HTR-8/SVneo (cell line): Measurements from ENCODE around the gene GABRA1.

ENCODE experiments used
- DNase-seq: peaks from one replicate; pipeline ENCODE4 v3.0.0; 2011; ENCODE audit warnings: low spot score, mixed read lengths; ENCODE audit not compliant: insufficient read length
- FAIRE-seq: peaks from 2 replicates; lab custom pipeline; 2011; peaks lifted over from hg19 to GRCh38; lab: Jason Lieb, UNC

Gene GABRA1

GRCh38 chr5:161847941-161848391 lies at the start of gene GABRA1:
Gene GABRA1, plus strand, starts transcription at chr5:161848120. Its CDS starts 2,691 bp downstream, at chr5:161850811.
- FAIRE-seq (no peak), DNase-seq (no peak)

DNA sequence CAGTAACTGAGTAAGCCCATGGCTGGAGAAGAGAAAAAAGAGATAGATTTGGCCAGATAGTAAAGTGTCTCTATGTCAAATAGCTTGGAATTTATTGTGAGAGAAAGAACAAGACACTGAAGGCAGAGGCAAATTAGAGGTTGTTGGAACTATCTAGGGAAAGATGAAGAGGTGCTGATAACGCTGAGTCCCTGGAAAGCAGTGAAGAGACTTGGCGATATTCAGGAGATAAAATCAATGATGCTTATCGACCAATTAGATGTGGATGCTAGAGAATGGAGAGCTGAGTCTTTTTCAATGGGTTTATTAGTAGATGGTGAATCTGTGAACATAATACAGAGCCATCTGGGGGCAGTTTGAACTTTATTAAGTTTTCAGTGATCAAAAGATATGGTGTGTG lies 48.6 kb upstream of the GABRA1 start:
- no peak for FAIRE-seq

DNA sequence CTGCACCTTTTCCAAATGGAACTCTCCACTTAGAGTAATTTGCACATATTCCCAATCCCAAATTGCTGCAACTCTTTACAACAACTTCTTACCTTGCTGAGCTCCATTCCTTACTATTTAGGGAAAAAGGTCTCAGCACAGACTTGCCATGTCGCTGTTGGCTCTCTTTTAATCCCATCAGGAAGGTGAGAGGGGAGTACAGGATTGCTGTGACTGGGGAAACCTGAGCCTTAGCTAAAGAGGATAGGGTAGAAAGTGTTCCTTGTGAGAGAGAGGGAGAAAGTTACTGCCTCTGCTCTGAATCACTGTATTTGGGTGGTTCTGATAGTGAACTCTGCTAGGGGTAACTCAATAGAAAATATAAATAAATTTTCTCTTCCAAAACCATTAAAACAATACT lies 43.7 kb upstream of the GABRA1 start:
- DNase-seq: no peak
- no peak for FAIRE-seq

More for the DNA sequence above, 48.6 kb upstream of the GABRA1 start:
- DNase-seq: no peak

GRCh38 chr5:161846746-161847145 lies 1.2 kb upstream of the GABRA1 start:
- no peak for DNase-seq
- FAIRE-seq: no peak

GRCh38 chr5:161847447-161847846 lies 473 bp upstream of the GABRA1 start:
- DNase-seq (no peak), FAIRE-seq (no peak)

DNA sequence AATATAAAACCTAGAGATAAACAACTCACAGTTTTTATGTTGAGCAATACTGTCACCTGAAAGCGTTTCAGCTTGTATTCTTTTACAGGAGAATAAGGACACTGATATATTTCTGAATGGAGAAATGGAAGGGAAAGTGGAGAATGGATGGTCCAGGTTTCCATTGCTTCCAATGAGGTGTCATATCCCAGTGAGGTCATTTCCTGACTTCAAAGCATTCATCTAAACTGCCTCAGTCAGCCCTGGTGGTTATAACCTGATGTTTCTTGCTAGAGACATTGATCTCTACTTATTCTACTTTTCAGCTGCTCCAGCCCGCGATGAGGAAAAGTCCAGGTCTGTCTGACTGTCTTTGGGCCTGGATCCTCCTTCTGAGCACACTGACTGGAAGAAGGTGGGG lies 2.6 kb downstream of the GABRA1 start:
- DNase-seq (no peak), FAIRE-seq (no peak)

DNA sequence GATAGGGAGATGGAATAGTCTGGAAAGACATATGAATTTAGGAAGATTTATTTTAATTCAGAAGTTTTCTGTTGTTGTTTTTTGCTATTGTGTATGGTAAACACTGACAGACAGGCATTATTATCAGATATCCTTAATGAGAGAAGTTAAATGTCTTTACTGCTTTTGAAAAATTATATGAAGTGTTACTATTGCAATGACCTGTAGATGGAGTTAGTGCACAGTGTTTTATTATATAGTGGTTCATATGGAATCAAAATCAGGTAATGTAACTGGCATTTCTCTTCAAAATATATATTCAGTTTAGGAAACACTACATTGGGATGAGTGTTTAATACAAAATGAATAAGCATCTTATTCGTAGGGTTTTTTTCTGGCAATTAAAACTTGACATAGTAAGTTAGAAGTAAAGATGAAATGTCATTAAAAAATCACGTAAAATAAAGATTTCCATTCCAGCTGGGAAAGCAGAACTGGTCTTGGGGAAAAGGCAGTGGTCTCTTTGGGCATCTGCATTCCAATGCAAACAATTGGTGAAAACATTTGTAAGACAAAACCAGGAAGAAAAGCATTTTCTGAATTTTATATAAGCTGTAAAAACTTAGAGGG lies 3.9 kb downstream of the GABRA1 start:
- no peak for DNase-seq

GRCh38 chr5:161857358-161857757 lies 9.4 kb downstream of the GABRA1 start:
- no peak for FAIRE-seq
- no peak for DNase-seq

More for the DNA sequence above, 3.9 kb downstream of the GABRA1 start:
- FAIRE-seq: no peak

- DNase-seq: no peak
- no peak for FAIRE-seq
Observed at GRCh38 chr5:161863259-161863658, 15.3 kb downstream of the GABRA1 start.

DNA sequence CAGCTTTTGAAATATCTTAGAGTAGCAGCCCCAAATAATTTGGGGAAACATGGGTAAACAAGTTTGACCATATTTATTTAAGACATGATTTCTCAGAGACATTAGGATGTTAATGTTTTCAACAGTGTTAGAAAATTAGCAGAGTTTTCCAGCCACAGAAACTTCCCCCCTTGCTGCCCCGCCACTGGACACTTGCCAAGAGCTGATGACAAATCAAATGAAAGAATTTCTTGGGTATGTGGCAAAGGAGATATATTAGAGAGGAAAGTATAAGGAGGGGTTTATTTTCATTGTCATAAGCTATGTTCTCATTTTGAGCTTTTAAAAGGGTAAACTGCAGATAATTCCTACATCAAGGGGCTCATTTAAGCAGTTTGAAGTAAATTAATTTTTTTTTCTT lies 15.9 kb downstream of the GABRA1 start:
- DNase-seq (no peak), FAIRE-seq (no peak)

- DNase-seq (no peak), FAIRE-seq (no peak)
Observed at GRCh38 chr5:161865510-161865909, 17.6 kb downstream of the GABRA1 start.

DNA sequence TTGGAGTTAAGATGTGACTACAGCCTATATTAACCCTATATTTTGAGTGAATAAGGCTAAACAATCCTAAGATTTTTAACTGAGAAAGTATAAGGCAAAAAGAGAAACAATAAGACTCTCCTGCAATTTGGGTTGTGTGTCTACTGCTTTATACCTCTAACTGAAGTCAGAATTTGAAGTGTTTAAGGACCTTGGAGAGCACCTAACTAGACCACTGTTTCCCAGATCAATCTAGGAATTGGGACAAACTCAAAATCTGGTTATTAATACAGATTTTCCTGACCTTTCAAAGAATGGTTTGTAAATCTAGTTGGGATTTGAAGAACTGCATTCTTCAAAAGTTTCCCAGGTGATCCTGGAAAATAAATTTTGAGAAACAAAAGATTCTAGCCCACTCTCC lies 42.1 kb downstream of the GABRA1 start:
- no peak for DNase-seq
- no peak for FAIRE-seq

DNA sequence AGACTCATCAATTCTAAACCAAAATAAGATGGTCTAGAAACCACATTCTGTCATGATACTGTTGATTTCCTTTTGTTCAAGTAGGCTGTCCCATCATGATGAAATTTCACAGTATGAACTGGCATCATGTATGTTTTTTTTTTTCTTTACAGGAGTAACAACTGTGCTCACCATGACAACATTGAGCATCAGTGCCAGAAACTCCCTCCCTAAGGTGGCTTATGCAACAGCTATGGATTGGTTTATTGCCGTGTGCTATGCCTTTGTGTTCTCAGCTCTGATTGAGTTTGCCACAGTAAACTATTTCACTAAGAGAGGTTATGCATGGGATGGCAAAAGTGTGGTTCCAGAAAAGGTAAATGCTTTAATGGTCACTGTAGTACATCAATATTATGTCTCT lies 47.6 kb downstream of the GABRA1 start:
- FAIRE-seq (no peak), DNase-seq (no peak)

DNA sequence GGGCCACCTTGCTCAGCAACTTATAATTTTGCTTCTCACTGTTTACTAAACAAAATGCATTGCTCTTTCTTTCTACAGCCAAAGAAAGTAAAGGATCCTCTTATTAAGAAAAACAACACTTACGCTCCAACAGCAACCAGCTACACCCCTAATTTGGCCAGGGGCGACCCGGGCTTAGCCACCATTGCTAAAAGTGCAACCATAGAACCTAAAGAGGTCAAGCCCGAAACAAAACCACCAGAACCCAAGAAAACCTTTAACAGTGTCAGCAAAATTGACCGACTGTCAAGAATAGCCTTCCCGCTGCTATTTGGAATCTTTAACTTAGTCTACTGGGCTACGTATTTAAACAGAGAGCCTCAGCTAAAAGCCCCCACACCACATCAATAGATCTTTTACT lies 49.1 kb downstream of the GABRA1 start:
- FAIRE-seq: no peak

DNA sequence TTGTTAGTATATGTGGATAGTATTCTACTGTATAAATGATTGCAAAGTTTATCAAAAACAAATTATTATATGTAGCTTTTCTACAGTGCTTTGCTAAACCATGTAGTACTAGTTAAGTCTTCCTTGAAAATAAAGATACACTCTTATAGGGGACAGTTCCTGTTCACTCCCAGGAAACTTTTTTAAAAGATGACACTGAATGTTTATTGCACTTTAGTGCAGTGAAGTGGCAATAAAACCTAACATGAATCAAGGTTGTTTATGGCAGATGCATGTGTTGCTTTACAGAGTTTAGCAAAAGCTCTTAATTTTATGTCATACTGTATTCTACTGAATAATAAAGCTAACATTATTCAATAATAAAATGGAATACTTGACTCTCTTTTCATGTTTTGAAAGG lies 51.7 kb downstream of the GABRA1 start:
- DNase-seq (no peak), FAIRE-seq (no peak)

More for the DNA sequence above, 49.1 kb downstream of the GABRA1 start:
- DNase-seq: no peak

GRCh38 chr5:161900981-161901380 lies 53.1 kb downstream of the GABRA1 start:
- FAIRE-seq (no peak), DNase-seq (no peak)

DNA sequence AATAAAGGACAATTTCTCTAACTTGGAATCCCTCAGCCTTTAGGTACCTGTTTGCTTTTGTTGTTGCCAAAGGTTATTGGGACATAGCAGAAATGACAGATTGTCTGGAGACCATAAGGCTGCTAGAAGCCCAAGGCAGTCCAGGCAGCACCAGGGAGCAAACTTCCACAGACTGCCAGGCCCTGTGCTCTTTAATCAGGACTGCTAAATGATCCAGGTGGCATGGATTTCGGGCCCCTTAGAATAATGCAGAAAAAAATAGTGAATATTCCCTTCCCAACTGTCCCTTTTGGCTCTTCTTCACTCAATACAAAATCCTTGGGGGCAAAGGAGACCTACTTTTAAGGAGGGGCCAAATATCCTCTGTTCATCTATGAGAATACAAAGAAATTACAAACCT lies 73.9 kb downstream of the GABRA1 start:
- no peak for DNase-seq
- no peak for FAIRE-seq

DNA sequence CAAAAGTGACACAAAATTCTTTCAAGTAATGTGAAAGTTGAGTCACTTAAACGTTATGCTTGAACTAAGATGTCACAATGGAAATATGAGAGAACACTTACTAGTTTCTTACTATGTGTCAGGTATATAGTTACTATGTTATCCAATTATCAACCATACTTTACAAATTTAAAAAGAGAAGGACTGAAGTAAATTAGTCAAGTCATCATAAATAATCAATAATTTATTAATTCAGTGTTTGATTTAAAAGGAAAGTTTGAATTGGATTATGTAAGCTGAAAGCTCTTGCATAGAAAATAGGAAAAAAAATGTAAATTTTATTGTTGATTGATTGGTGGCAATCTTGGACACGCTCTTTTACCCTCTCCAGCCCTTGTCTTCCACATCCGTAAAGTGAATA lies 76.3 kb downstream of the GABRA1 start:
- DNase-seq: no peak
- FAIRE-seq: no peak

- DNase-seq (no peak), FAIRE-seq (no peak)
Observed at GRCh38 chr5:161925960-161926359, 78.0 kb downstream of the GABRA1 start.

DNA sequence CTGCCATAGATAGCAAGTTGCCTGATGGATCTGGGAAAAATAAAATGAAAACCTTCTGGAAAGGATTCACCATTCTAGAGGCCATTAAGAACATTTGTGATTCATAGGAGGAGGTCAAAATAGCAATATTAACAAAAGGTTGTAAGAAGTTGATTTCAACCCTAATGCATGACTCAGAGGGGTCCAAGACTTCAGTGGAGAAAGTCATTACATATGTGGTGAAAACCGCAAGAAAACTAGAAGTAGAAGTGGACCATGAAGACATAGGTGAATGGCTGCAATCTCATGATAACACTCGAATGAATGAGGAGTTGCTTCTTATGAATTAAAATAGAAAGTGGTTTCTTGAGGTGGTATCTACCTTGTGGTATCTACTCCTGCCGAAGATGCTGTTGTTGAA lies 86.6 kb downstream of the GABRA1 start:
- DNase-seq (no peak), FAIRE-seq (no peak)

- DNase-seq (no peak), FAIRE-seq (no peak)
Observed at GRCh38 chr5:161944974-161945373, 97.1 kb downstream of the GABRA1 start.

GRCh38 chr5:161946911-161947310 lies 99.0 kb downstream of the GABRA1 start:
- FAIRE-seq (no peak), DNase-seq (no peak)
